A549 (cell line): Measurements from ENCODE around the gene TEP1. TPM values are rescaled to one million over a fixed set of nuclear protein-coding genes. Genes with fewer than 3 reads are reported as not detected.

Source experiments
- ATAC-seq, 2 experiments: fragments of 200-7000 bp in 1 of 2; fragments of >200 bp in 1 of 2; cut with Nextera tagmentation in 1 of 2; cut with Tn5 transposase in 1 of 2; 3 replicates each; pipeline versions ENCODE4 v1.8.0 to v1.9.1; 2018 to 2020; ENCODE audit warnings: mild to moderate bottlenecking in 1 of 2, moderate library complexity in 1 of 2
- CTCF ChIA-PET: fragments of 300-600 bp; sonication (Branson Sonifier 250); formaldehyde crosslinking; extraction: SDS; loops from one replicate; lab custom pipeline; 2021; ENCODE audit warnings: antibody characterized with exemption, inconsistent platforms; lab: Yijun Ruan, JAX
- POLR2A ChIA-PET: fragments of 350-600 bp; formaldehyde crosslinking; extraction: SDS; loops from one replicate; lab custom pipeline; 2021; ENCODE audit warnings: antibody characterized with exemption, inconsistent platforms; lab: Yijun Ruan, JAX
- DNase-seq, 2 experiments: peaks; one replicate each; pipeline versions ENCODE4 v3.0.0 to v3.0.0-alpha.2; 2011 to 2016; ENCODE audit warnings: low read depth in 1 of 2, low spot score in 1 of 2
- FAIRE-seq: peaks from 2 replicates; lab custom pipeline; 2011; peaks lifted over from hg19 to GRCh38; lab: Jason Lieb, UNC
- H3K27ac ChIP-seq, 2 experiments: fragments of >200 bp; sonication (Bioruptor Twin); formaldehyde crosslinking; 3 replicates each; pipeline ENCODE4 v1.5.1; 2016 to 2017
- H3K4me1 ChIP-seq: fragments of >200 bp; sonication (Bioruptor Twin); formaldehyde crosslinking; 3 replicates; pipeline ENCODE4 v1.6.1; 2016
- H3K4me2 ChIP-seq: fragments of >200 bp; sonication (Bioruptor Twin); formaldehyde crosslinking; 3 replicates; pipeline ENCODE4 v1.6.1; 2016
- H3K4me3 ChIP-seq: fragments of >200 bp; sonication (Bioruptor Twin); formaldehyde crosslinking; 3 replicates; pipeline ENCODE4 v1.5.1; 2016
- H3K9me3 ChIP-seq: fragments of >200 bp; sonication (Bioruptor Twin); formaldehyde crosslinking; 3 replicates; pipeline ENCODE4 v1.6.1; 2016
- ATOH8 ChIP-seq: fragments of 250-450 bp; sonication (Bioruptor Pico); IDR thresholded peaks from 2 replicates; pipeline ENCODE4 v1.5.0; 2020; ENCODE audit warnings: low read depth, mild to moderate bottlenecking, moderate library complexity
- BCL3 ChIP-seq: fragments of >200 bp; sonication (Bioruptor Twin); formaldehyde crosslinking; IDR thresholded peaks from 3 replicates; pipeline ENCODE4 v1.6.1; 2016
- CBX2 ChIP-seq: fragments of 200-600 bp; sonication (generic); IDR thresholded peaks from 2 replicates; pipeline ENCODE4 v1.6.1; 2016; ENCODE audit warnings: low read depth, mild to moderate bottlenecking, borderline replicate concordance
- CHD4 ChIP-seq: fragments of 200-600 bp; sonication (generic); IDR thresholded peaks from 2 replicates; pipeline ENCODE4 v1.6.1; 2016; ENCODE audit warnings: antibody characterized with exemption, mild to moderate bottlenecking, borderline replicate concordance
- E2F6 ChIP-seq: IDR thresholded peaks from 2 replicates; pipeline ENCODE4 v1.6.1; 2012; ENCODE audit warnings: low read depth, borderline replicate concordance
- EHF ChIP-seq: fragments of 250-450 bp; sonication (Bioruptor Pico); IDR thresholded peaks from 2 replicates; pipeline ENCODE4 v1.5.0; 2020; ENCODE audit warnings: mild to moderate bottlenecking
- HES2 ChIP-seq: fragments of >200 bp; sonication (Bioruptor Twin); formaldehyde crosslinking; IDR thresholded peaks from 2 replicates; pipeline ENCODE4 v1.6.1; 2016
- JUNB ChIP-seq: fragments of >200 bp; sonication (Bioruptor Twin); formaldehyde crosslinking; IDR thresholded peaks from 2 replicates; pipeline ENCODE4 v1.6.1; 2016
- KDM5A ChIP-seq: fragments of 200-600 bp; sonication (generic); IDR thresholded peaks from 2 replicates; pipeline ENCODE4 v1.6.1; 2016; ENCODE audit warnings: antibody characterized with exemption, mild to moderate bottlenecking
- MAFK ChIP-seq: fragments of 450-650 bp; IDR thresholded peaks from 2 replicates; pipeline ENCODE4 v1.6.1; 2014; ENCODE audit not compliant: partially characterized antibody
- MAZ ChIP-seq: fragments of 150-350 bp; IDR thresholded peaks from 2 replicates; pipeline ENCODE4 v1.6.1; 2014; ENCODE audit warnings: antibody characterized with exemption, low read depth, low read length, borderline replicate concordance
- PHF8 ChIP-seq: fragments of 200-600 bp; sonication (generic); IDR thresholded peaks from 2 replicates; pipeline ENCODE4 v1.6.1; 2016; ENCODE audit warnings: low read depth, mild to moderate bottlenecking, antibody characterized with exemption, moderate library complexity, borderline replicate concordance
- SREBF2 ChIP-seq: fragments of 450-650 bp; IDR thresholded peaks from 2 replicates; pipeline ENCODE4 v1.6.1; 2014; ENCODE audit warnings: mild to moderate bottlenecking, moderate library complexity
- USF2 ChIP-seq: fragments of 450-650 bp; IDR thresholded peaks from 2 replicates; pipeline ENCODE4 v1.6.1; 2014; ENCODE audit warnings: antibody characterized with exemption
- ZC3H11A ChIP-seq: fragments of 450-650 bp; IDR thresholded peaks from 2 replicates; pipeline ENCODE4 v1.6.1; 2014; ENCODE audit warnings: antibody characterized with exemption, mild to moderate bottlenecking
- ZNF302 ChIP-seq: fragments of 250-450 bp; sonication (Bioruptor Pico); IDR thresholded peaks from 2 replicates; pipeline ENCODE4 v1.9.0; 2021; ENCODE audit warnings: inconsistent platforms, mild to moderate bottlenecking, moderate library complexity
- WGBS: methylation state at CpG from one replicate; pipeline ENCODE4 v1.1.6; 2017; ENCODE audit errors: missing lambda C conversion rate; 5-methylcytosine and 5-hydroxymethylcytosine counted together
- polyA plus RNA-seq, 4 experiments: library from polyadenylated mRNA; depleted of rRNA in 3 of 4; stranded (reverse); fragments of >200 nt; fragmentation: RNase III in 1 of 4; extraction: RNeasy Plus Mini Kit Qiagen cat#74134 plus additional on column Dnase treatment in 1 of 4; gene quantifications; 2 replicates in 3 of 4; 3 replicates in 1 of 4; pipeline ENCODE4 v1.2.3, GENCODE V29; 2011 to 2017
- TF ChIP-seq, protein P1 (sequence below): fragments of 150-350 bp; IDR thresholded peaks from 2 replicates; pipeline ENCODE4 v1.6.1; 2014; ENCODE audit warnings: low read depth, mild to moderate bottlenecking, low read length

Gene TEP1
- polyA plus RNA-seq, 2 of the 4 experiments (the other 2 are of a cell fraction) = 6.8 to 17.5 TPM

- 17% methylated on average over 2 of the region's 2 CpGs for WGBS
- ChIA-PET POLR2A (no interaction called here), CTCF (interaction anchor here (0.5 to 0.7 kb wide), 2 partner anchors 14 to 23 kb away, joined by 3 read pairs; no protein-coding TSS in a partner anchor)
- Histone ChIP-seq H3K4me2 (peak overlapping the region; percentile 46; the same call in 2 of the 3 replicates), H3K4me1 (peaks cover 17% of the 10 kb centered on the region), H3K4me3 (no peak overlapping the region), H3K9me3 (no peaks in the 10 kb centered on the region), H3K27ac (0 out of 6 replicates have a peak overlapping the region, but pooled peaks of 1 of the 2 experiments have one; percentile 7)
- DNase-seq (peak in 1 of 2 experiments; percentile 36), ATAC-seq (no peak), FAIRE-seq (no peak)
- TF ChIP-seq MAZ (no peak), ZC3H11A (no peak), E2F6 (no peak), BCL3 (no peak), USF2 (no peak), PHF8 (no peak), ZNF302 (CRISPR knock-in tag) (no peak), ATOH8 (CRISPR knock-in tag) (no peak), JUNB (no peak), SREBF2 (no peak), HES2 (no peak), EHF (no peak), CHD4 (no peak), CBX2 (no peak), KDM5A (no peak)
- TF ChIP-seq, protein P1, sequence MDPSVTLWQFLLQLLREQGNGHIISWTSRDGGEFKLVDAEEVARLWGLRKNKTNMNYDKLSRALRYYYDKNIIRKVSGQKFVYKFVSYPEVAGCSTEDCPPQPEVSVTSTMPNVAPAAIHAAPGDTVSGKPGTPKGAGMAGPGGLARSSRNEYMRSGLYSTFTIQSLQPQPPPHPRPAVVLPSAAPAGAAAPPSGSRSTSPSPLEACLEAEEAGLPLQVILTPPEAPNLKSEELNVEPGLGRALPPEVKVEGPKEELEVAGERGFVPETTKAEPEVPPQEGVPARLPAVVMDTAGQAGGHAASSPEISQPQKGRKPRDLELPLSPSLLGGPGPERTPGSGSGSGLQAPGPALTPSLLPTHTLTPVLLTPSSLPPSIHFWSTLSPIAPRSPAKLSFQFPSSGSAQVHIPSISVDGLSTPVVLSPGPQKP = no peak
These were observed 5.2 kb upstream of the TEP1 start for GRCh38 chr14:20418501-20418909.

DNA sequence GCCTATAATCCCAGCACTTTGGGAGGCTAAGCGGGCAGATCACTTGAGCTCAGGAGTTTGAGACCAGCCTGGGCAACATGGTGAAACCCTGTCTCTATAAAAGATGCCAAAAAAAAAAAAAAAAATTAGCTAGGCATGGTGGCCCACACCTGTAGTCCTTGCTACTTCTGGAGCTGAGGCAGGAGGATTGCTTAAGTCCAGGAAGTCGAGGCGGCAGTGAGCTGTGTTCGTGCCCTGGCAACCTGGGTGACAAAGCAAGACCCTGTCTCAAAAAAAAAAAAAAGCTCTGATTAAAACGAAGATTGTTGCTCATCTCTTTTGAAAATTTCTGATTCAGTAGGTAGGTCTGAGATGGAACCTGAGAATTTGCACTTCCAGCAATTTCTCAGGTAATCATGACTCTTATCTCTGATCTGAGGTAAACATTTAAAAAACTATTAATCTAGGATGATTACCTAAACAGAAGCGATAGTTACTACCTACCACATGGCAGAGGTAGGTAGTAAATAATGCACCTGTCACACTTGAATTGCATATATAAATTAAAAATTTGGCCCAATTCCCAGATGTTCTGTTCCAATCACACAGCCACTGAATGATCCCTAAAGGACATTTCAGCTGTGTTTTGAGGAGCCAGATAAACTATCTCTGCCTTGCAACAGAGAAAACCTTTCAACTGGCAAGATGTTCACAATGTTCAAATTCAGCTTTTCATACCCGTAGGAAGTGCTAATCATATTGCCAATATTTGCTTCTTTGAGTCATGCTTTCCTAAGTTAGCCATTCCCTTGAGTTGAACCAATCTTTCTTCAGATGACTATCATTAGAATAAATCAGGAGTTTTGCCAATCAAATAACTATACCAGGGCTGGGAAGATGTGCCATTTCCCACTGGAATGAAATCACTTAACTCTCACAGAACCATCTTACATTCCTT lies 4.2 kb upstream of the TEP1 start:
- Histone ChIP-seq H3K27ac (no peak overlapping the region), H3K4me1 (peaks cover 17% of the 10 kb centered on the region), H3K4me2 (peak overlapping the region; percentile 46; the same call in 1 of the 3 replicates), H3K9me3 (no peaks in the 10 kb centered on the region), H3K4me3 (no peak overlapping the region)
- WGBS = 54% methylated on average over 7 of the region's 7 CpGs
- ChIA-PET POLR2A (interaction anchor here (0.6 kb wide), 2 partner anchors 24 to 43 kb away, joined by 3 to 4 read pairs; no protein-coding TSS in a partner anchor), CTCF (interaction anchor here (0.6 to 1.5 kb wide), 4 partner anchors 36 to 495 kb away, joined by 3 to 4 read pairs (median 3); no protein-coding TSS in a partner anchor)
- ATAC-seq = no peak
- no peak for FAIRE-seq
- no peak for DNase-seq
- TF ChIP-seq MAFK (peak; percentile 18), MAZ (no peak)
- TF ChIP-seq, all 56 proteins: peak for 1
